ENCODE data around the gene AFP.

AFP gene

DNA sequence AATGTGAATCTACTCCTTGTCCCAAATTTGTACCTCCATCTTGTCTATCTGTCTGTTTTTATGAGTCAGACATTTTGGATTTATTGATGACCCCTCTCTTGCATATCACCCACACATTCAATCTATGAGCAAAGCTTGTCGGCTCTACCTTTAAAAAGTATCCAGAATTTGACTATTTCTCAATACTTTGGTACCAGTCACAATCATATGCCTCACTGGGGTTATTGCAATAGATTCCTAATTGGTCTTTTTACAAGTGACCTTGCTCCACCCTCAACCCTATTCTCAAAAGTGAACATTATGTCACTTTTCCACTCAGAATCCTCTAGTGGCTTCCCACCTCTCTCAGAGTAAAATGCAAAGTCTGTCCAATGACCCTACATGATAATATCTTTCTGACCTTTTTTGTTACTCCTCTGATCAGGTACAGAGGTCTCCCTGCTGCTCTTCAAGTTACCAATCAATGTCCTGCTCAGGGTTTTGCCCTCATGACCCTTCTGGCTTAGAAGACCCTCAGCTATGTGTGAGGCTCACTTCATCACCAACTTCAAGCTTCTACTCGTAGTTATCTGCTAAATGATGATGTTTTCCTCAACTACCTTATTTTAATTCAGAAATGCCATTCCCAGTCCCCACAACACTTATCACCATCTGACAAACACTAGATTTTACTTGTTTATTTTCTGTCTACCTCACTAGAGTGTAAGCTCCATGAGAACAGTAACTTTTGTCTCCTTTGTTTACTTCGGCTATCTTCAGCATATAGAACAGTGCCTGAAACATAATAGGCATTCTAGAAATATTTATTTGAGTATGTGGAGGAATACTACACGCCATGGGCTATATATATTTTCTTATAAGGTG, 22.4 kb downstream of the AFP start:
- FAIRE-seq = no peak
- DNase-seq (ENCODE audit: low spot score) = no peak

DNA sequence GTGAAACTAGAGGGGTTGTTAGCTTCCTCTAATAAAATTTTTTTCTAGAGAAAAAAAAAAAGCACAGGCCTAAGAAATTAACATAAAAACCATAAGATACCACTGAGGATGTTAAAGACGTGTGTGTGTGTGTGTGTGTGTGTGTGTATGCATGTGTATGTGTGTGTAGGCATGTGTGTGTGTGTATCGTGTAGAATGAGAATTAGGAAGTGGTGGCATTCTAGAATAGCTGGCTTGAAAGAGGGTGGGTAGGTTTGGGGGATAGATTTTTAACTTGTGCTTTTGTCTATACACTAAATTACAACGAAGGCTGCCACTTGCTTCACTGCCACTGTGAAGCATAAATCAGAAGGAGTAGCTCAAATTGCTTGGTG, 23.0 kb downstream of the AFP start:
- FAIRE-seq (no peak), DNase-seq (ENCODE audit: low spot score) (no peak)

DNA sequence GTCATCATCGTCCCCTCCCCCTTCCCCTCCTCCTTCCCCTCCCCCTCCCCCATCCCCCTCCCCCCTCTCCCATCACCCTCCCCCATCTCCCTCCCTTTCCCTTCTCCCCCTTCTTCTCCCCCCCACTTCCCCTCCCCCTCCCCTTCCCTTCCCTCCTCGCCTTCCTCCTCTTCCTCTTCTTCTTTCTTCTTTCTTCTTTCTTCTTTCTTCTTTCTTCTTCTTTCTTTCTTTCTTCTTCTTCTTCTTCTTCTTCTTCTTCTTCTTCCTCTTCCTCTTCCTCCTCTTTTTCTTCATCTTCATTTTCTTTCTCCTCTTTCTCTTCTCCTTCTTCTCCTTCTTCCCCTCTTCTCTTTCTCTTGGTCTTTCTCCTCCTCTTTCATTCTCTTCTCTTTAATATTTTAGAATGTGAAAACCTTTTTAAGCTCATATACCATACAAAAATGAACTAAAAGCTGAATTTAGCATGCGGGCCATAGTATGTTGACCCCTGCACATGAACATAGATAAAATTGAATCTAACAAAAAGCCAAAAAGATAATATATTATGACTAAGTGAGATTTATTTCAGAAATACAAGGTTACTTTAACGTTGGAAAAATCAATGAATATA, 25.0 kb downstream of the AFP start:
- no peak for DNase-seq (ENCODE audit: low spot score)
- no peak for FAIRE-seq

DNA sequence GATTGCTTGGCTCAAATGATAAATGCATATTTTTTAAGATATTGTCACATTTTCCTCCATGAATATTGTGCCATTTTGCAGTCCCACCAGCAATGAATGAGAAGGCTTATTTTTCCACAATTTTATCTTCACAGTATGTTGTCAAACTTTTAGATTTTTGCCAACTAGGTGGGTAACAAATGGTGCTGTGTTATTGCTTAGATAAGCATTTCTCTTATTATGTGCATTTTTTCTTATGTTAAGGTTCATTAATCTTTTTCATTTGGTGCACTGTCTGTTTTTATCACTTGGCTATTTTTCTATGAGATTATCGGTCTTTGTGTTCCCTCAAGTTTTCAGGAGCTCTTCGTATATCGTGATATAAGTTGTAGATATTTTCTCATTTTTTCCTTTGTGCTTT, 32.1 kb downstream of the AFP start:
- no peak for DNase-seq (ENCODE audit: low spot score)
- FAIRE-seq = no peak

DNA sequence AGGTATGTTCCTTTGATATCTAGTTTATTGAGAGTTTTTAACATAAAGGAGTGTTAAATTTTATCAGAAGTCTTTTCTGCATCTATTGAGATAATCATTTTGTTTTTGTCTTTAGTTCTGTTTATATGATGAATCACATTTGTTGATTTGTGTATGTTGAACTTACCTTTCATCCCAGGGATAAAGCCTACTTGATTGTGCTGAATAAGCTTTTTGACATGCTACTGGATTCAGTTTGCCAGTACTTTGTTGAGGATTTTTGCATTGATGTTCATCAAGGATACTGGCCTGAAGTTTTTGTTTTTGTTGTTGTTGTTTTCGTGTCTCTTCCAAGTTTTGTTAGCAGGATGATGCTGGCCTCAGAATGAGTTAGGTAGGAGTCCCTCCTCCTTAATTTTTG, 34.7 kb downstream of the AFP start:
- DNase-seq (ENCODE audit: low spot score) (no peak), FAIRE-seq (no peak)

DNA sequence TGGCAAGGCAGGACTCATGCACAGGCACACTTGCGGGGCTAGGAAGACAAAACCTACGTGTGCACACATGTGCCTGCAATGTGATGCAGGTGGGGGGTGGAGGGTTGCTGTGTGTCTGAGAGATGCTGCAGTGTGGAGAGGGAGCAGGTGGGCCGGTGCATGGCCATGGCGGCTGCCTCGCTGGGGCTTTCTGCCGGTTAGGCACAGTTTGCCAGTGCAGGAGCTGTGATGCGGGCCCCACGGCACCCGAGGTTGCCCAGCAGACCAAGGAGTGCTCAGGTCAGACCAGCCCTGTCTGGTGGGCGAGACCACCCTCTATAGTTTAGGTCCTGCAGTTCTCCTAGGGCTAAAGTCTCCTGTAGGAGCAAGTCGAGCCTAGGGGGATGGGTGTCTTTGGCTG, 41.2 kb downstream of the AFP start:
- DNase-seq (ENCODE audit: low spot score) = no peak

DNA sequence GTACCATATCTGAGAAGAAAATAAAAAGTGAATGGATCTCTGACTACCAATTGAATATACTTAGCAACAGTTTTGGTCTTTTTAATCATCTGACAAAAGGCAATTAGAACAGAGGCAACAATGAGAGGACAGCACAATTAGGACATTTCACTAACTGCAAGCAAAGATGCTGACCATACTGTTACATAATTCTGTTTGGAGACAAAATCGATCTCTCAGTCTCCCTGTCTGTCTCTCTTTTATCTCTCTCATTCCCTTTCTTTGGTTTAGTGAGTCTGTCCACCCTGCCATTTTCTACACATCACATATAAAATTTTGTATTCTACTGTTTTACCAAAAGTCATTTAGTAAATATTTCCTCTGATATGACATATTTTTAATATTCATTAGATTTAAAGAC, 43.3 kb downstream of the AFP start:
- FAIRE-seq (no peak), DNase-seq (ENCODE audit: low spot score) (no peak)

More for the DNA sequence above, 41.2 kb downstream of the AFP start:
- FAIRE-seq = no peak

DNA sequence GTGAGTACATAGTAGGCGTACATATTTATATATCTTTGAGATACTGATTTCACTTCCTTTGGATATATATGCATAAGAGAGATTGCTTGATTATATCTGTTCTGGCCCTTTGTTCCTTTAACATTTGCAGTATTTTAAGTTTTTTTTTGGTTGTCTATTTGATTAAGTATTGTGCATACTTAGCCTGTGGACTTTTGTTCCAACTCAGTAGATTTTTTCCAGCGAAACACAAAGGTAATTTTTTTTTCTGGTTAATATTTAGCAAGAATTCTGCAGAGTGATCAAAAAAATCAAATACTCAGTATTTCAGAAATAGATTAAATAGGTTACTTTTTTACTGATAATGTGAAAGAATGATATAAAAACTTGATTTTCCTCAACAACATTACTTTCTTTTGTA, 45.3 kb downstream of the AFP start, which contains the start of gene AFM:
Gene AFM, plus strand, starts transcription at position 388 of the 400 bp plus-strand sequence. CDS start 31 bp downstream, outside the sequence.
- FAIRE-seq (peak; percentile 30), DNase-seq (ENCODE audit: low spot score) (no peak)

DNA sequence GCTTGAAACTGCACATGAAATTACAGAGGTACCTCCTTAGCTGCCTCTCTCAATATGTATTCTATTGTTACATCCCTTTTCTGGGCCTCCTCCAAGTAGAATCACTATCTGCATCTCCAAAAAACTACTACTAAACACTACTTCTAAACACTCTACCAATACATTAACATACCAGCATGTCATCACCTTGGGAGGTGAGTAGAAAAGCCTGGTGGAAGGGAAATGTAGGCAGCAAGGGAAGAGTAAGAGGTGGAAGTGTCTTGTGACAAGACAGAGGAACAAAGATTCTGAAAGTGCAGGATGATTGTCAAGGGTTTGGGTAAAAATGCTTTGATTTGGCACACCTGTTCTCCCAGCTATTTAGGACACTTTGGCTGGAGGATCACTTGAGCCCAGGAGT, 49.1 kb downstream of the AFP start:
- DNase-seq (ENCODE audit: low spot score) (no peak), FAIRE-seq (no peak)

DNA sequence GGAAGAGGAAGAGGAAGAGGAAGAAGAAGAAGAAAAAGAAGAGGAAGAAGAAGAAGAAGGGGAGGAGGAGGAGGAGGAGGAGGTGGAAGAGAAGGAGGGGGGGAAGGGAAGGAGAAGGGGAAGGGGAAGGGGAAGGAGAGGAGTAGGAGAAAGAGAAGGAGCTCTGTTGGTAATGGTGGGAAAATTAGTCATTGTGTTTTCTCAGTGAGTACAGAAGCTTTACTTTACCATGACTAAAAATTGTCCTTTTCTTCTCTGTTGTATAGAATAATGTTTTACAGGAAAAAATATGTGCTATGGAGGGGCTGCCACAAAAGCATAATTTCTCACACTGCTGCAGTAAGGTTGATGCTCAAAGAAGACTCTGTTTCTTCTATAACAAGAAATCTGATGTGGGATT, 49.6 kb downstream of the AFP start:
- FAIRE-seq = no peak
- no peak for DNase-seq (ENCODE audit: low spot score)

DNA sequence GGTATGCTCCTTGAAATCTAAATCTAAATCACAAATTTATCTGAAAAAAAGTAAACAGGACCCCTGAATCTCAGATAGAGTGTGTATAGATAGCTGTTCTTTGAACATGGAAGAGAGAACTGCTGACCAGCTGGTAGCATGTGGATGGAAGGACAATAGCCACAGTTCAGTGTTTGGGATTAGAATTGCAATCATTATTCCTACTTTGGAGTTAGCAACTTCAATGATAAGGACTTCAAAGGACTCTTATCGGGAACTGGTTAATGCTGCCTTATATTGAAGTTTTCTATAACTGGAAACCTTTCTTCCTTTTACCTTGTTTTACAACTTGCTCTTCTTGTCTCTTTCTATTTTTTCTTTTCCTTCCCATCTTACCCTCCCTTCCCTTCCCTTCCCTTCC, 50.5 kb downstream of the AFP start:
- DNase-seq (ENCODE audit: low spot score) (no peak), FAIRE-seq (no peak)

DNA sequence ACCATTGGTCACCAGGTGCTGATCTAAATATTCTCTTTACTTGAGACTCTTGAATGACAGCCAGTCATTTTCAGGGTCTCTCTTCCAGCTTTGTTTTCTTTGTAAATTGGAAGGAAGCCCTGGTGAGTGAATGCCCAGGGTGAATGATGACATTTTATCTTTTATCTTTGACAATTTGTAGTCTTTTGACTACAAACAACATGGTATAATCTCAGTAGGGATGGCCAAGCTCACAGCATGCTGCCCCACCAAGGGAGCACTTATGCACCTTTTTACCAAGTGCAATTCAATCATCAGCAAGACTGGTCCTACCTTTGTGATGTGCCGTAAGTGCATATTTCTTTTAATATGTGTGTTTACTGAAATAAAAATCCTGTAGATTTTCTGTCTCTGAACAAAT, 51.2 kb downstream of the AFP start:
- DNase-seq (ENCODE audit: low spot score) (no peak), FAIRE-seq (no peak)

DNA sequence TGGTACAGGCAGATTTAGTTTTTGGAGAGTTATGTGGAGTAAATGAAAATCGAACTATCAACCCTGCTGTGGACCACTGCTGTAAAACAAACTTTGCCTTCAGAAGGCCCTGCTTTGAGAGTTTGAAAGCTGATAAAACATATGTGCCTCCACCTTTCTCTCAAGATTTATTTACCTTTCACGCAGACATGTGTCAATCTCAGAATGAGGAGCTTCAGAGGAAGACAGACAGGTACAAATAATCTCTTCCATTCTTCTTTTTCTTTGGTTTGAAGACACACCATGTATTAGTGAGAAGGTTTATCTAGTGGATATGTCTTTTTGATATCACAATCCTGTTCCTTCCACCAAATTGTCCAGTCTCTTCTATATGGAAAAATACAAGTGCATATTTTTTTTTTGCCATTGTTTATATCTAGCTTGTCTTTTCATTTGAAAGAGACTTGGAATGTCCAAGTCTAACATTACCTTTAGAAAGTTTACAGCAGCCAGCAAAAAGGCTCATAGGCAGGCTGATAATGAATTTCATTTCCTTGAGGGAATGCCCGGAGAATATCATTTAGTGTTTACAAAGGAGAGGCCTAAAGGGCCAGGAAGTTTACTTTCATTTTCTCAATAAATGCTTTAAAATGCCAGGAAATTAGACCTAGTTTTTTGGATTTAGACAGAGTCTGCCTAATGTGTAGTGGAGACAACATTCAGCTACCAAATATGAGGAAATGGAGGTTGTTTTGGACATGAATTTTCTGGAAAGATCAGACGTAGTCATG, 64.2 kb downstream of the AFP start:
- no peak for DNase-seq (ENCODE audit: low spot score)
- no peak for FAIRE-seq

DNA sequence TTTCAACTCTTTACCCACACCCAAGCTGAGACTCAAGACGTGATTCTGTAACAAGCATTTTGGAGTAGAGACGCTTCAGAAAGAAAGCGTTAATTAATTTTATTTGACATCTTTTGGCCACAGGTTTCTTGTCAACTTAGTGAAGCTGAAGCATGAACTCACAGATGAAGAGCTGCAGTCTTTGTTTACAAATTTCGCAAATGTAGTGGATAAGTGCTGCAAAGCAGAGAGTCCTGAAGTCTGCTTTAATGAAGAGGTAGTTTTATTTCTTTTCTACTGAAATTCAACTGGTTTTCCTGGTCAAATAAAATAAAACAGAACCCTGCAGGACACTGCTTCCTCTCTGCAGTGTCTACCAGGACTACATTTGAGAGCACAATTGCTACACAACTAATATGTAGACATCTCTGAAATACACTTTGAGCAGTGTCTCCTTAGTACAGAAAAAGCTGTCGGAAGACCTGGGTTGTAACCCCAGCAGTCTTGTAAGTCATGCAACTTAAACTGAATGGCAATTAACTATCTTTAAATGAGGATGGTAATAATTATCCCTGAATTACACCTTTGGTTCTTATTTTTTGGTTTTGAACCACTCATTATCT, 65.7 kb downstream of the AFP start:
- FAIRE-seq (no peak), DNase-seq (ENCODE audit: low spot score) (no peak)

DNA sequence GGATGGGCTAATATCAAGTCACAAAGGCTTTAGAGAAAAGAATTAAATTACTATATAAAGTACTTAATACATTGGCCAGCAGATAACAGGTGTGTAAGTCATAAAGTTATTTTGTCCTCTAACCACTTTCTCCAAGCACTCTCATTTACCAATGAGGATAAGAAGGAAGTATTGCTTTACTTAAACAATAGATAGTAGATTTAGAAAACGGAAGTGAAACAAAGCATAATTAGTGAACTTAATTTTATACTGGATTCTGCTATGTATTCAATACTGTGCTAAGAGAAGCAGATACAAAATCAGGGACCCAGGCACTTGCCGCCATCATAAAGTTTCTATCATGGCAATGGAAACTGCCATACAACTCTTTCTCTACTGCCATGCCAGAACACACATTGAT, 69.5 kb downstream of the AFP start:
- no peak for DNase-seq (ENCODE audit: low spot score)
- no peak for FAIRE-seq
